Measurements from ENCODE around the gene CD101.

The CD101 gene

GRCh38 chr1:117011334-117011733 is 9.8 kb downstream of the CD101 start:
- in situ Hi-C loops (cut with HindIII; ENCODE audit: low sequenced_read_pairs), result no loop called here

DNA sequence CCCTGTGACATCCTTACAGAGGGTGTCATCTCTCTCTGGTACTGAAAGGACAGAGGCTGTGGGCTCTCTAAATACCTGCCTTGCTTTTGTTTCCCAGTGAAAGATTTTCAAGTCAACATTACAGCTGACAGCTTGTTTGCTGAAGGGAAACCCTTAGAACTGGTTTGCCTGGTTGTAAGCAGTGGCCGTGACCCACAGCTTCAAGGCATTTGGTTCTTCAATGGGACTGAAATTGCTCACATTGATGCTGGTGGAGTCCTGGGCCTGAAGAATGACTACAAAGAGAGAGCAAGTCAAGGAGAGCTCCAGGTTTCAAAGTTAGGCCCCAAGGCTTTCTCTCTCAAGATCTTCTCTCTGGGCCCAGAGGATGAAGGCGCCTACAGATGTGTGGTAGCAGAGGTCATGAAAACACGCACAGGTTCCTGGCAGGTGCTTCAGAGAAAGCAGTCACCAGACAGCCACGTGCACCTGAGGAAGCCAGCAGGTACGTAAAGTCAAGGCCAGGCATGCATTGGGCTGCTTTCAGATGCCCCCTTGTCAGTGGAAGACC is 11.8 kb downstream of the CD101 start:
- in situ Hi-C loops (cut with HindIII; ENCODE audit: low sequenced_read_pairs), result no loop called here

DNA sequence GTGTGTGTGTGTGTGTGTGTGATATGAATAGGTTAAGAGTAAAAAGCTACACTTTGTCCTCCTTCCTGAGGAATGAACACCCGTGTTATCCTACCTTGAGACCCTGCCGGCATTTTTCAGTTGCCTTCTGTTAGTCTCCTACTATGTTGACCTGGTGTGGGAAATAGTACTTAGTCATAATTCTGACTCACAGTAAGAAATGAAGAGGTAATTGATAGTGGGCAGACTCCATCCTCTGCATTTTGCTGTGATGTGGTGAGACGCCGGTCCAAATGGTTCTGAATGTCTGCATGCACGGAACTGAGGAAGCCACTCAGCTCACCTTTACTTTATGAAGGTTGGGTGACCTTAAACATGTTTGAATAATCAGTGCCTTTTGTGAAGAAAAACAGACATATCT is 12.6 kb downstream of the CD101 start:
- in situ Hi-C loops (cut with HindIII; ENCODE audit: low sequenced_read_pairs), result no loop called here

DNA sequence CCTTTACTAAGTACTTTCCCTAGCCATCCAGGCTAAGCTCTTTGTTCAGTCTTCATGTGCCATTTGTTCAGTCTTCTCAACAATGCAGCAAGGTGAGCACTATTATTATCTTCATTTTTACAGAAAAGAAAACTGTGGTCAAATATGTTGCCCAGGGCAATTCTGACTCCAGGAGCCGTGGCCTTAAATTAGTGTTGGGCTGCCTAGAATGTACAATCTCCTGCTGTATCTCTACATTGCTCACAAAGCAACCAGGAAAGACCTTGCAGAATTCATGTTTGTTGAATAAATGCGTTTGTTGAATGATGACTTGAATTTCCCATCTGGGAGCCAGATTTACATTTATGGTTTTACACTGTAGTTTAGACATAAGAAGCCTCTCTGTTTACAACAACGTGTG is 14.2 kb downstream of the CD101 start:
- in situ Hi-C loops (cut with HindIII; ENCODE audit: low sequenced_read_pairs), result no loop called here

DNA sequence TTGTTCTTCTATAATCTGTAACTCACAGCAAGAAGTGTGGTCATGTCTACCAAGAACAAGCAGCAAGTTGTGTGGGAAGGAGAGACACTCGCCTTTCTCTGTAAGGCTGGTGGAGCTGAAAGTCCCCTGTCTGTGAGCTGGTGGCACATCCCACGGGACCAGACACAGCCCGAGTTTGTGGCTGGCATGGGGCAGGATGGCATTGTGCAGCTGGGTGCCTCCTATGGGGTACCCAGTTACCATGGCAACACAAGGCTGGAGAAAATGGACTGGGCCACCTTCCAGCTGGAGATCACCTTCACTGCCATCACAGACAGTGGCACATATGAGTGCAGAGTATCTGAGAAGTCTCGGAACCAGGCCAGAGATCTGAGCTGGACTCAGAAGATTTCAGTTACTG is 15.5 kb downstream of the CD101 start:
- in situ Hi-C loops (cut with HindIII; ENCODE audit: low sequenced_read_pairs), result no loop called here

GRCh38 chr1:117017648-117018047 is 16.1 kb downstream of the CD101 start:
- in situ Hi-C loops (cut with HindIII; ENCODE audit: low sequenced_read_pairs), result no loop called here

DNA sequence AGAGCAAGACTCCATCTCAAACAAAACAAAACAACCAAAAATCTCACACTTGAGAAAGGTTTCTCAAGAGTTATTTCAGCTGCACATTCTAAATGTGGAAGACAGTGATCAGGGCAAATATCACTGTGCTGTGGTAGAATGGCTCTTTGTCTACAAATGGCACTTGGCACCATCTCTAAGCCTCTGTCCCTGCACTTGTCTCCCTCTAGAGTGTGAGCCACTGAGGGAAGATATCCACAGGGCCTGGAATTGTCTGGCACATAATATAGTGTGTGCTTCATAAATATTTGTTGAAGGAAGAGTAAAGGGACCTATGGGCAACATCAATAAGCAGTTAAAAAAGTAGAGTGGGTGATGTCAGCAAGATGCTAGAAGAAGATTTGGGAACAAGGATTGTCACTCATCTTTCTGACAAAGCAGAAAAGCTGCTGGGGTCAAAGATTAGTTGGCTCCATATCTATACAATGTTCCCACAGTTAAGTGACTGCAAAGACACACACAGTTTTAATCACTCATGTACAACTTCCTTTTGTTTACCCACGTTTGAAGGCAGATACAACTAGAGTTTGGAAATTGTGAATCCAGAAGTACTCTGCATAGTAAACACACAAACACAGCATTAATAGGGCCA is 19.1 kb downstream of the CD101 start:
- in situ Hi-C loops (cut with HindIII; ENCODE audit: low sequenced_read_pairs), result no loop called here

GRCh38 chr1:117022114-117022513 is 20.6 kb downstream of the CD101 start:
- in situ Hi-C loops (cut with HindIII; ENCODE audit: low sequenced_read_pairs), result no loop called here

GRCh38 chr1:117025568-117025967 is 24.0 kb downstream of the CD101 start:
- in situ Hi-C loops (cut with HindIII; ENCODE audit: low sequenced_read_pairs), result no loop called here

- in situ Hi-C loops (cut with HindIII; ENCODE audit: low sequenced_read_pairs), result no loop called here
Measured at GRCh38 chr1:117026361-117026760, 24.8 kb downstream of the CD101 start.

DNA sequence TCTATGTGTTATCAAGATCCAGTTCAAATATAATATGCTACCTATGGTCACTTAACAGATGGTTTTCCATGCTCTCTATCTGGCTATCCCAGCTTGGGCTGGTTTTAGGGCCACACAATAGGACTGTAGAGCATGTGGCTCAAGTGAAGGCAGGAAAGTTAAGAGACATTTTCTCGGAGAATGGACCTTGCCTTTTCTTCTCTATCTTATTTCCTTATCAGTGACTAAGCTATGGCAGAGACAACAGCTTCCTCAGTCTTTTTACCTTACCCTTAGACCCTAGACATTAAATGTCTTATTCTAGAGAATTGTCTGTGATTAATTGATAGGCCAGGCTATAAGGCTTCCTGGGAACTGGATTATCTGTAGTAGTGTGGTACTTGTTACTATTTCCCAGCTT is 28.1 kb downstream of the CD101 start:
- in situ Hi-C loops (cut with HindIII; ENCODE audit: low sequenced_read_pairs), result no loop called here

DNA sequence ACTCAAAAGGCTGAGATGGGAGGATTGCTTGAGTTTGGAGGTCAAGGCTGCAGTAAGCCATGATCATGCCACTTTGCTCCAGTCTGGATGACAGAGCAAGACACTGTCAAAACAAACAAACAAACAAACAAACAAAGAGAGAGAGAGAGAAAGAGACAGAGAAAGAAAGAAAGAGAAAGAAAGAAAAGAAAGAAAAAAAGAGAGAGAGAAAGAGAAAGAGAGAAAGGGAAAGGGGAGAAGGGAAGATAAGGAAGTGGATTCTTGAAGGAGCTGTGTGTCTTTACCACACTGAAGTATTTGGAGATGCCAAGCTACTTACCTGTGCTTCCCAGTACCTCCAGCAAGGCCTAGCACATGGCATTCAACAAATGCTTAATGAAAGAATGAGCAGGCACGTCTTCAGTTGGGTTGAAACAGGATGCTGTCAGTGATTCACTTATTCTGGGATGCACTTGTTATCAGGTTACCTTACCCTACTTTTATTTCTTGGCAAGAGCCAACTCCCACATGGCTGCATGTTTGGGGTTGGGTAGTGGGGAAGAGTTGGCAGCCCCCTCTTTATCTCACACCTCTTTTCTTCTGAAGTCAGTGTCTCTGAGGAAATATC is 28.8 kb downstream of the CD101 start:
- in situ Hi-C loops (cut with HindIII; ENCODE audit: low sequenced_read_pairs), result no loop called here

DNA sequence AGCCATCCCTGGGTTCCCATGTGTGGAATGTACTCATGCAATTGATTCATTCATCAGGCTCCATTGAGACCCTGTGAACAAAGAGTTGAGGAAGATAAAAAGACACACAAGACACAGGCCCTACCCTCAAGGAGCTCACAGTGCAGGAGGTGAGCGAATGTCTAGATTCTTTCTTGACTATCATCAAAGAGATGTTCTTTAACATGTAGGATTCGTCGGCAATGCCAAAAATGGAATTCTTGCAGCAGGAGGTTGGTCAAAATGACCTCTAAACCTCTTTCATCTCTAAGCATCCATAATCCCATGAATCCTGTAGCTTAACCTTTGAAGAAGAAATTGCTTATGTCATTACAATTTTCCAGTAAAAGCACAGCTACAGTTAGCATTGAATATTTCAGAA is 30.7 kb downstream of the CD101 start:
- in situ Hi-C loops (cut with HindIII; ENCODE audit: low sequenced_read_pairs), result no loop called here

DNA sequence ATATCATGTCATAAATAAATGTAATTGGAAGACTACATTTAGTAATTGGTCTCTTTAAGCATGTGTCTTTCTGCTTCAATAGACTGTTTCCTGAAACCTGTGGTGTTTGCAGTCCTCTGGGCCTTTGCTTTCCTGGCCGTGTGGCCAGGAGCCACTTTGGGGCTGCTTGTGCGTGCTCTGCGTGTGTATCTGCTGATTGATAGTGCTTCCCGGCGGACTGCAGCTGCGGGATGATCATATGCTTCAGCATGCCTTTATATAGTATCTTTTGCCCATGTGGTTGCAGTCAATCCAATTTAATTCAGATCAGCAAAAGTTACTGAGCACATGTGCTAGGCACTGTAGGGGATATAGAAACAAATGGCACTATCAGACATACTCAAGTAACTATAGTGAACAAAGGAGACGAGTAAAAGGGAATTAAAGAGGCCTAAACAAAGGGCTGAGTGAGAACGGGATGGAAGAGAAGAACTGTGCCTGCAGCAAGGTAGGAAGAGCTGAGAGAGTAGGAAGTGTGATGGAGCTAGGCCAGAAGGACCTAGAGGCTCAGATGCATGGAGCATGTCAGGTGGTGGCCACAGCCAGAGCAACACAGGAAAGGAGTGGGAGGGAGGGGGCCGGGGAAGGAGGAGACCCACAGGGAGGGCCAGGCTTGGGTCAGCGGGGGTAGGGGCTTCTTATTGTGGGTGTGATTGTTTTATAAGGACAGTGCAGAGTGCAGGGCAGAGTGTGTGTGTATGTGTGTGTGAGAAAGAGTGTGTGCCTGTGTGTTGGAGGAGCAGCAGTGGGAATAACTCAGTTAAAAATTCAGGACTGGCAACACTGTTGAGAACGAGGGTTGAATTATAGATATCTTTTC is 31.4 kb downstream of the CD101 start:
- in situ Hi-C loops (cut with HindIII; ENCODE audit: low sequenced_read_pairs), result no loop called here

GRCh38 chr1:117033772-117034171 is 32.2 kb downstream of the CD101 start:
- in situ Hi-C loops (cut with HindIII; ENCODE audit: low sequenced_read_pairs), result no loop called here

GRCh38 chr1:117034791-117035290 is 33.3 kb downstream of the CD101 start:
- in situ Hi-C loops (cut with HindIII; ENCODE audit: low sequenced_read_pairs), result no loop called here

DNA sequence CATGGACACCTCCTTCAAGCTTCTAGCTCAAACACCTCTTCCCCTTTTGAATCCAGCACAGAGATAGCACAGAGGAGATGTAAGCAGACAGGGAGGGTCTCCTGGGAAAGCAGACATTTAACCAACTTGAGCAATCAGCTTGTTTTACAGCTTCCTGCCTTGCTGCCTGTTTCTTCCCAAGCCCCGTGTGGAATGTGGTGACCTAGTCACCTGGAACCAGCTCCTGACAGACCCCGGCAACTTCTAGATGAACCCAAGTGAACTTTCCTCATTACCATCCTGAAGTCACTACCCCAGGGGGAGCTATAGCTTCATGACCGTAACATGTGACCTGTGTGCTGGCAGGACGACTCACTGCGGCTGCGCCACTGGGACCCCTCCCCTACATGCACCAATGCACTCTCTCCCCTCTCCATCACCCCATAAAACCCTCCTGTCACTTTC is 34.5 kb downstream of the CD101 start:
- in situ Hi-C loops (cut with HindIII; ENCODE audit: low sequenced_read_pairs), result no loop called here

- in situ Hi-C loops (cut with HindIII; ENCODE audit: low sequenced_read_pairs), result no loop called here
Measured at GRCh38 chr1:117037802-117038201, 36.2 kb downstream of the CD101 start.

GRCh38 chr1:117038236-117038635 is 36.7 kb downstream of the CD101 start:
- in situ Hi-C loops (cut with HindIII; ENCODE audit: low sequenced_read_pairs), result no loop called here

GRCh38 chr1:117044217-117044616 is 42.7 kb downstream of the CD101 start:
- in situ Hi-C loops (cut with HindIII; ENCODE audit: low sequenced_read_pairs), result no loop called here

- in situ Hi-C loops (cut with HindIII; ENCODE audit: low sequenced_read_pairs), result no loop called here
Measured at GRCh38 chr1:117045644-117046043, 44.1 kb downstream of the CD101 start.

DNA sequence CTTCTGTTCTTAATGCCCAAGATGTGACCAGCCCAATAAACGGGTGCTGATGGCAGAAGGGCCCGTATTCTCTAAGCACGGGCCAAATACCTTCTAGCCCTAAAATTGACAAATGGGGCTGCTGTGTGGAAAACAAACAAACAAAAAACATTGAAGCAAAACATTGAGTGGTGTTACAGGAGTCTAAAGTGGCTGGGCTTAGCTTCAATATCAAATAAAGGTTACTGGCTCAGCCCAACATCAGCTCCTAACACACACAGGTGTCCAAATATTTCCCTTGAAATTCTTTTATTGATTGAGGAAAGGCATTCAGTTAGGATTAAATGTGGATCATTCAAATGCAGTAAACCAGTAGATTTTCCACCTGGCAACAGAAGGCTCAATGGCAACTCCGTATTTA is 45.2 kb downstream of the CD101 start:
- in situ Hi-C loops (cut with HindIII; ENCODE audit: low sequenced_read_pairs), result no loop called here
